22Rv1 (cell line): ENCODE data around the gene SLC24A4.

Experiments
- ZFX ChIP-seq: fragments of 450-650 bp; IDR thresholded peaks from 2 replicates; pipeline ENCODE4 v1.6.1; 2017; ENCODE audit warnings: antibody characterized with exemption, borderline replicate concordance
- TF ChIP-seq, protein P1 (sequence below): fragments of 450-650 bp; IDR thresholded peaks from 2 replicates; pipeline ENCODE4 v1.5.1; 2017; ENCODE audit warnings: mild to moderate bottlenecking

DNA sequence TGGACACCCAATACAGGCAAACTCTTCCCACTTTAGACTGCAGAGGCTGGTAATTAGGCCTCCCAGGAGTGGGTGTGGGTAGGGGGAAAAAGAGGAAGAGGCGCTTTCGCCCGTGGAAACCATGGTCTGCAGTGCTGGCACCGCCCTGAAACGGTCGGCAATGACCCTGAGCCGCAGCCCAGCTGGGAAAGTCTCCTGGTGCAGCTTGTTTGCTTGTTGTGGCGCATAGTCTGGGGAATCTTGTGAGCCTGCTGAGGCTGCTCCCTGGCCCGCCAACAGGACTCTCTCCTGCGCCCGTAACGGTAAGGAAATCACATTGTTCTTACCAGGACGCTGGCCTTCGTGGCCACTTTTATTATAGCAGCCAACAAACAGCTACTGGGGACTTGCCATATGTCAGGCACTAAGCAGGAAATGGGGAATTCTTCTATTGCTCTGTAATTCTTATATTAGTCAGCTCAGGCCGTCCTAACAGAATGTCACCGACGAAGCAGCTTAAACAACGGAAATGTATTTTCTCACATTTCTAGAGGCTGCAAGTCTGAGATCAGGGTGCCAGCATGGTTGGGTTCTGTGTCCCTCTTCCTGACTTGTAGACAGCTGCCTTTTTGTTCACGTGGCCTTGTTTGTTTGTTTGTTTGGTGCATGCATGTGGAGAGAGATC is 138.1 kb downstream of the SLC24A4 start:
- TF ChIP-seq, protein P1, sequence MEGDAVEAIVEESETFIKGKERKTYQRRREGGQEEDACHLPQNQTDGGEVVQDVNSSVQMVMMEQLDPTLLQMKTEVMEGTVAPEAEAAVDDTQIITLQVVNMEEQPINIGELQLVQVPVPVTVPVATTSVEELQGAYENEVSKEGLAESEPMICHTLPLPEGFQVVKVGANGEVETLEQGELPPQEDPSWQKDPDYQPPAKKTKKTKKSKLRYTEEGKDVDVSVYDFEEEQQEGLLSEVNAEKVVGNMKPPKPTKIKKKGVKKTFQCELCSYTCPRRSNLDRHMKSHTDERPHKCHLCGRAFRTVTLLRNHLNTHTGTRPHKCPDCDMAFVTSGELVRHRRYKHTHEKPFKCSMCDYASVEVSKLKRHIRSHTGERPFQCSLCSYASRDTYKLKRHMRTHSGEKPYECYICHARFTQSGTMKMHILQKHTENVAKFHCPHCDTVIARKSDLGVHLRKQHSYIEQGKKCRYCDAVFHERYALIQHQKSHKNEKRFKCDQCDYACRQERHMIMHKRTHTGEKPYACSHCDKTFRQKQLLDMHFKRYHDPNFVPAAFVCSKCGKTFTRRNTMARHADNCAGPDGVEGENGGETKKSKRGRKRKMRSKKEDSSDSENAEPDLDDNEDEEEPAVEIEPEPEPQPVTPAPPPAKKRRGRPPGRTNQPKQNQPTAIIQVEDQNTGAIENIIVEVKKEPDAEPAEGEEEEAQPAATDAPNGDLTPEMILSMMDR = no peak
- no peak for TF ChIP-seq ZFX
